ENCODE data around the gene TRIM47. TPM values are rescaled to one million over a fixed set of nuclear protein-coding genes. Genes with fewer than 3 reads are reported as not detected.
A peak's percentile ranks its signal among the peaks of the same experiment; 100 is the strongest.

Gene TRIM47
- polyA plus RNA-seq, 1 experiment, result 3.2 TPM

DNA sequence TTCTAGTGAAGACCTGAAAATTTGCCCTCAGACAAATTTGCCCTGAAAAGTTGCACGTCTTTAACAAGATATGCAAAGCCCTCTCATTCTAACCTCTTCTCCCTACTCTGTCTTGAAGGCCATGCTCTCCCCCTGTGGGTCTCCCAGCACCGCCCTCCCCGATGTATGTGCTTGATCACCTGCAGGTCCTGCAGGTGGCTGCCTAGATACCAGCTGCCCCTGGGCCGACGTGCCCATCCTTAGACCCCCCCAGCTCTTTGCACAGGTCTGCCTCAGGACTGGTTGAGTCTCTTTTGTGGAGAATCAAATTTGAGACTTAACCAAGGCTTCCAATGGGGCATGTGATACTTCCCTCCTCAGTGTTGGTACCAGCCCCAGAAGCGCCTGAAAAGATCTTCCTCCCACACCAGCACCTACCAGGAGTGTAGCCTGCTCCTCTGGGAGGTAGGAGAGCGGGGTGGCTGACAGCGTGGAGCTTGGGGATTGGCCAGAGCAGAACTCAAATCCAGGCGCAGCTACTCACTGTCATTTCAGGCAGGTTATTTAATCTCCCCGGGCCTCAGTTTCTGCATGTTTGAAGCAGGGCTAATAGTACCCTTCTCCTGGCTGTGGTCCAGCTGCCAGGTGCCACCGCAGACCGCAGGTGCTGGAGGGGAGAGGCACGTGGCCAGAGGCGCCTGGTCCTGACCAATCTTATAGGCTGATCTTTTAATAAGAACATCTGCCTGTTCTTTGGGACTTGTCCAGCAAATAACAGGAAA lies 30.9 kb upstream of the TRIM47 start:
- TF ChIP-seq, protein P1, sequence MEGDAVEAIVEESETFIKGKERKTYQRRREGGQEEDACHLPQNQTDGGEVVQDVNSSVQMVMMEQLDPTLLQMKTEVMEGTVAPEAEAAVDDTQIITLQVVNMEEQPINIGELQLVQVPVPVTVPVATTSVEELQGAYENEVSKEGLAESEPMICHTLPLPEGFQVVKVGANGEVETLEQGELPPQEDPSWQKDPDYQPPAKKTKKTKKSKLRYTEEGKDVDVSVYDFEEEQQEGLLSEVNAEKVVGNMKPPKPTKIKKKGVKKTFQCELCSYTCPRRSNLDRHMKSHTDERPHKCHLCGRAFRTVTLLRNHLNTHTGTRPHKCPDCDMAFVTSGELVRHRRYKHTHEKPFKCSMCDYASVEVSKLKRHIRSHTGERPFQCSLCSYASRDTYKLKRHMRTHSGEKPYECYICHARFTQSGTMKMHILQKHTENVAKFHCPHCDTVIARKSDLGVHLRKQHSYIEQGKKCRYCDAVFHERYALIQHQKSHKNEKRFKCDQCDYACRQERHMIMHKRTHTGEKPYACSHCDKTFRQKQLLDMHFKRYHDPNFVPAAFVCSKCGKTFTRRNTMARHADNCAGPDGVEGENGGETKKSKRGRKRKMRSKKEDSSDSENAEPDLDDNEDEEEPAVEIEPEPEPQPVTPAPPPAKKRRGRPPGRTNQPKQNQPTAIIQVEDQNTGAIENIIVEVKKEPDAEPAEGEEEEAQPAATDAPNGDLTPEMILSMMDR (IDR thresholded peaks at IDR 0.05; ENCODE audit: insufficient read depth, low read depth, low read length), result no peak
- Histone ChIP-seq H3K27me3 (ENCODE audit: control insufficient read depth, insufficient read depth, low read length) (no peaks in the 10 kb centered on the region), H3K4me3 (ENCODE audit: low read depth, low read length) (no peak overlapping the region), H3K36me3 (ENCODE audit: control insufficient read depth, insufficient read depth, low read length) (peaks cover 3% of the 10 kb centered on the region; the same call in 1 of the 2 replicates)
- POLR2A ChIA-PET, result interaction anchor here (0.6 to 1.0 kb wide), 2 partner anchors 10 to 129 kb away, joined by 3 to 5 read pairs; no protein-coding TSS in a partner anchor
- CTCF ChIA-PET, result interaction anchor here (0.8 to 12.0 kb wide), 6 partner anchors 13 to 394 kb away, joined by 3 to 264 read pairs (median 3); partner anchors contain the start of gene CDK3
- DNase-seq (ENCODE audit: low read depth), result no peak

DNA sequence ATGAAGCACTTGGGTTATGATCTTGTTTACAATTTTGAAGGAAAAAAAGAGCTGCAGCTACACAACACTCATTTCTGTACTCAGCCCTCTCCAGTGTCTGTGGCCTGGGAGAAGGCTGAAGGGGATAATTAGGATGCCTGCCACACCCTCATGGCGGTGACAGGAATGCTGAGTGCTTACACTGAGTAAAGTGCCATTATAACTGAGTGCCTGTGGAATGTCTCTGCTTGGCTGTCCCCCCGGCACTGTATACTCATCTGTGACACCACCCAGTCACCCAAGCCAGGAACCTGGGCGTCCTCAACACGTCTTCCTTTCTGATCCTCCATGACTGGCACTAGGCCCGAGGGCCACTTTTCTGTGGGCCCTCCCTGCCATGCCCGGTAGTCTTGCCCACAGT lies 29.8 kb upstream of the TRIM47 start:
- POLR2A ChIA-PET, result no interaction called here
- TF ChIP-seq, protein P1 (IDR thresholded peaks at IDR 0.05; ENCODE audit: insufficient read depth, low read depth, low read length), result no peak
- Histone ChIP-seq H3K27me3 (ENCODE audit: control insufficient read depth, insufficient read depth, low read length) (no peaks in the 10 kb centered on the region), H3K4me3 (ENCODE audit: low read depth, low read length) (no peak overlapping the region), H3K36me3 (ENCODE audit: control insufficient read depth, insufficient read depth, low read length) (peaks cover 2% of the 10 kb centered on the region; the same call in 1 of the 2 replicates)
- no peak for DNase-seq (ENCODE audit: low read depth)
- CTCF ChIA-PET, result interaction anchor here (12.0 kb wide), 1 partner anchor 97 kb away, joined by 264 read pairs; the partner anchor contains the start of gene CDK3

DNA sequence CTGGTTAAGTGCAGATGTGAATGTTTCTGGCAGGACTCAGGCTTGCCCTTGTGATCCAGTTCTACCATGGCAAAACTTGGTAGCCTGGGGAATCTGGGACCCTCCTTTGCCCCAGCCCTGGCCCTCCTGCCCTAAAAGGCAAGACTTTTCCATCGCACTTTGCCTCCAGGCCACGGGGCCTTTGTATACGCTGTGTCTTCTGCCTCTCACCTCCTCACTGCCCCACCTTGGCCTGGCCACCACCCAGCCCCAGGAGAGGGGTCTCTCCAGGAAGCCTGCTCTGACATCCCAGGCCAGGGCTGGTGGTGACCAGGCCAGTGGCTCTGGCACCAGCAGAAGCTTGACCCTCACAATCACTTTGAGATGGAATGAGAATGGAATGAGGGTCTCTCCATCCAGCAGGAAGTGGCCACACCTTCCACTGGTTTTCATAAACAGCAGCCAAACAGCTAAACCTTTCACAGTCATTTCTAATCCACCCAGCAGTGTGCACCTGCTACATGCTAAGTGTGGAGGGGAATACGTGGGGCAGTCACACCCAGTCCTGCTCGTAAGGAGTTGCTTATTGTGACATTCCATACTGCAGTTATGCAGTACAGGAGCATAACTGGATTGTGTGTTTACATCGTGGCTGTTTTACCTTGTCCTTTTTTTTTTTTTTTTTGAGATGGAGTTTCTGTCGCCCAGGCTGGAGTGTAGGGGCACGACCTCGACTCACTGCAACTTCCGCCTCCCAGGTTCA lies 27.9 kb upstream of the TRIM47 start:
- CTCF ChIA-PET, result interaction anchor here (0.6 to 12.0 kb wide), 8 partner anchors 10 to 130 kb away, joined by 3 to 264 read pairs (median 4); partner anchors contain the start of genes CDK3, TRIM65 and UNK

DNA sequence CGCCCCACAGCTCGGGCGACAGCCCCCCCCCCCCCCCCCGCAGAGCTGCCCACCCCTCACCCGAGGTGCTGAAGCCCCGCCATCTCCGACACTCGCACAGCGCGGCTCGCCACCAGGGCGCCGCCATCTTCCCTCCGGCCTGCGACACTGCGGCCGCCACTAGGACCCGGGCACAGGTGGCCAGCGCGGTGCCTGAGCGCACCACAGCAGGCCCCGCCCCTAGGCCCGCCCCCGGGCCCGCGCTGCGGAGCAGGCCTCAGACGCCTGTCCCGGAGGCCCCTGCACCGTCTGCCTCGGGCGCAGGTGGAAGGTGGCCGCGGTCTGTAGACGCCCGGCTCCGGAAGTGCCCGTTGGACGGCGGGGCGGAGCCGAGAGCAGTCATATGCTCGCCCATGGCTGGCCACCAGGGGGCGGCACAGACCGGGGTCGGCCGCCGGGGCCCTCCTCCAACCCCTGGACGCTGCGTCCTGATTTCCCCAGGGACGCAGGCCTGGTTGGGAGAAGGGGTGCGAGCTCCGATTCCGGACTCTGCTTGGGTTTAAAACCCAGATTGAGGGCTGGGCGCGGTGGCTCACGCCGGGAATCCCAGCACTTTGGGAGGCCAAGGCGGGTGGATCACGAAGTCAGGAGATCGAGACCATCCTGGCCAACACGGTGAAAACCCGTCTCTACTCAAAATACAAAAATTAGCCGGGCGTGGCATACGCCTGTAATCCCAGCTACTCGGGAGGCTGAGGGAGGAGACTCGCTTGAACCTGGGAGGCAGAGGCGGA lies 26.6 kb upstream of the TRIM47 start, which contains the start of gene MRPL38:
Gene MRPL38, minus strand, starts transcription at position 136 of the 773 bp plus-strand sequence. Its CDS starts 9 bp downstream, at position 127.
- ChIA-PET POLR2A (no interaction called here), CTCF (interaction anchor here (0.6 to 12.0 kb wide), 27 partner anchors 9 to 398 kb away, joined by 3 to 264 read pairs (median 3); partner anchors contain the start of genes CDK3, GALK1, TRIM65 and UNK)
- peak; percentile 62 for DNase-seq (ENCODE audit: low read depth)
- H3K4me3 ChIP-seq (ENCODE audit: low read depth, low read length), result peak within 1 kb of the TSS; percentile 91
- no peaks in the 10 kb centered on the region for H3K27me3 ChIP-seq (ENCODE audit: control insufficient read depth, insufficient read depth, low read length)
- peaks cover 12% of the 10 kb centered on the region for H3K36me3 ChIP-seq (ENCODE audit: control insufficient read depth, insufficient read depth, low read length)
- TF ChIP-seq, protein P1 (IDR thresholded peaks at IDR 0.05; ENCODE audit: insufficient read depth, low read depth, low read length), result peak; percentile 94

More for the DNA sequence above, 27.9 kb upstream of the TRIM47 start:
- H3K4me3 ChIP-seq (ENCODE audit: low read depth, low read length), result no peak overlapping the region
- no peak for DNase-seq (ENCODE audit: low read depth)
- POLR2A ChIA-PET, result no interaction called here
- H3K36me3 ChIP-seq (ENCODE audit: control insufficient read depth, insufficient read depth, low read length), result peaks cover 5% of the 10 kb centered on the region
- TF ChIP-seq, protein P1 (IDR thresholded peaks at IDR 0.05; ENCODE audit: insufficient read depth, low read depth, low read length), result no peak
- H3K27me3 ChIP-seq (ENCODE audit: control insufficient read depth, insufficient read depth, low read length), result no peaks in the 10 kb centered on the region

All from BJ (cell line).